Measurements from ENCODE around the gene DHCR24. TPM values are rescaled to one million over a fixed set of nuclear protein-coding genes. Genes with fewer than 3 reads are reported as not detected.

DHCR24 gene
- polyA plus RNA-seq, 1 experiment = 60.5 TPM

- no peak overlapping the region for H3K27ac ChIP-seq (ENCODE audit: low read depth, low read length)
- no peak overlapping the region for H3K4me3 ChIP-seq (ENCODE audit: low read depth, low read length)
- H3K27me3 ChIP-seq (ENCODE audit: control insufficient read depth, insufficient read depth, low read length) = no peaks in the 10 kb centered on the region
- no peak for TF ChIP-seq CTCF (IDR thresholded peaks at IDR 0.05; ENCODE audit: low read depth, low read length)
- POLR2A ChIA-PET = no interaction called here
- CTCF ChIA-PET = interaction anchor here (5.6 kb wide), 1 partner anchor 15 kb away, joined by 47 read pairs; no protein-coding TSS in a partner anchor
- H3K9me3 ChIP-seq (ENCODE audit: control insufficient read depth, insufficient read depth, low read length) = peaks cover 2% of the 10 kb centered on the region; the same call in 1 of the 2 replicates
- no peak for DNase-seq (ENCODE audit: low read depth, low spot score)
These were observed 42.7 kb upstream of the DHCR24 start for GRCh38 chr1:54929700-54930099.

GRCh38 chr1:54928327-54928726 lies 41.3 kb upstream of the DHCR24 start:
- Histone ChIP-seq H3K4me3 (ENCODE audit: low read depth, low read length) (no peak overlapping the region), H3K9me3 (ENCODE audit: control insufficient read depth, insufficient read depth, low read length) (no peaks in the 10 kb centered on the region), H3K27me3 (ENCODE audit: control insufficient read depth, insufficient read depth, low read length) (peaks cover 3% of the 10 kb centered on the region), H3K27ac (ENCODE audit: low read depth, low read length) (no peak overlapping the region)
- TF ChIP-seq CTCF (IDR thresholded peaks at IDR 0.05; ENCODE audit: low read depth, low read length) = no peak
- ChIA-PET CTCF (interaction anchor here (1.3 to 5.6 kb wide), 2 partner anchors 17 to 22 kb away, joined by 9 to 47 read pairs; no protein-coding TSS in a partner anchor), POLR2A (no interaction called here)
- no peak for DNase-seq (ENCODE audit: low read depth, low spot score)

GRCh38 chr1:54927472-54928240 lies 40.7 kb upstream of the DHCR24 start:
- POLR2A ChIA-PET = no interaction called here
- H3K27me3 ChIP-seq (ENCODE audit: control insufficient read depth, insufficient read depth, low read length) = peaks cover 3% of the 10 kb centered on the region
- H3K4me3 ChIP-seq (ENCODE audit: low read depth, low read length) = no peak overlapping the region
- CTCF ChIA-PET = interaction anchor here (0.5 to 5.6 kb wide), 2 partner anchors 17 to 523 kb away, joined by 3 to 47 read pairs; no protein-coding TSS in a partner anchor
- no peak for TF ChIP-seq CTCF (IDR thresholded peaks at IDR 0.05; ENCODE audit: low read depth, low read length)
- no peak overlapping the region for H3K27ac ChIP-seq (ENCODE audit: low read depth, low read length)
- no peaks in the 10 kb centered on the region for H3K9me3 ChIP-seq (ENCODE audit: control insufficient read depth, insufficient read depth, low read length)
- no peak for DNase-seq (ENCODE audit: low read depth, low spot score)

- CTCF ChIA-PET = interaction anchor here (0.6 to 2.6 kb wide), 2 partner anchors 9 to 18 kb away, joined by 5 to 10 read pairs; no protein-coding TSS in a partner anchor
- DNase-seq (ENCODE audit: low read depth, low spot score) = no peak
- Histone ChIP-seq H3K4me3 (ENCODE audit: low read depth, low read length) (no peak overlapping the region), H3K27me3 (ENCODE audit: control insufficient read depth, insufficient read depth, low read length) (peaks cover 3% of the 10 kb centered on the region), H3K9me3 (ENCODE audit: control insufficient read depth, insufficient read depth, low read length) (no peaks in the 10 kb centered on the region), H3K27ac (ENCODE audit: low read depth, low read length) (no peak overlapping the region)
- TF ChIP-seq CTCF (IDR thresholded peaks at IDR 0.05; ENCODE audit: low read depth, low read length) = no peak
- POLR2A ChIA-PET = no interaction called here
These were observed 40.0 kb upstream of the DHCR24 start for GRCh38 chr1:54926970-54927369.

GRCh38 chr1:54922921-54923421 lies 36.0 kb upstream of the DHCR24 start:
- peaks cover 8% of the 10 kb centered on the region for H3K27me3 ChIP-seq (ENCODE audit: control insufficient read depth, insufficient read depth, low read length)
- H3K4me3 ChIP-seq (ENCODE audit: low read depth, low read length) = no peak overlapping the region
- ChIA-PET POLR2A (no interaction called here), CTCF (interaction anchor here (2.7 kb wide), 1 partner anchor 22 kb away, joined by 12 read pairs; no protein-coding TSS in a partner anchor)
- DNase-seq (ENCODE audit: low read depth, low spot score) = no peak
- H3K9me3 ChIP-seq (ENCODE audit: control insufficient read depth, insufficient read depth, low read length) = no peaks in the 10 kb centered on the region
- H3K27ac ChIP-seq (ENCODE audit: low read depth, low read length) = no peak overlapping the region
- TF ChIP-seq CTCF (IDR thresholded peaks at IDR 0.05; ENCODE audit: low read depth, low read length) = no peak

All from AG04450 (cell line).